Measurements from ENCODE around the gene PPM1L.
"Not testable (repeated sequence)": the region's sequence is repeated elsewhere in the genome, so short reads cannot be mapped to it uniquely, and the experiment has no call there.

Gene PPM1L

GRCh38 chr3:160987982-160988964, 232.2 kb downstream of the PPM1L start:
- no peak for DNase-seq (ENCODE audit: low spot score)

GRCh38 chr3:160990446-160990845, 234.4 kb downstream of the PPM1L start:
- no peak for DNase-seq (ENCODE audit: low spot score)

- DNase-seq (ENCODE audit: low spot score): no peak
These were observed 236.7 kb downstream of the PPM1L start for GRCh38 chr3:160992712-160993111.

- no peak for DNase-seq (ENCODE audit: low spot score)
These were observed 240.8 kb downstream of the PPM1L start for GRCh38 chr3:160996811-160997210.

- DNase-seq (ENCODE audit: low spot score): no peak
These were observed 242.6 kb downstream of the PPM1L start for GRCh38 chr3:160998581-160998980.

- DNase-seq (ENCODE audit: low spot score): no peak
These were observed 243.2 kb downstream of the PPM1L start for GRCh38 chr3:160999274-160999673.

GRCh38 chr3:161008086-161008485, 252.1 kb downstream of the PPM1L start:
- no peak for DNase-seq (ENCODE audit: low spot score)

- not testable (repeated sequence) for DNase-seq (ENCODE audit: low spot score)
These were observed 254.1 kb downstream of the PPM1L start for GRCh38 chr3:161010151-161010550.

- DNase-seq (ENCODE audit: low spot score): no peak
These were observed 259.1 kb downstream of the PPM1L start for GRCh38 chr3:161014843-161015749.

- no peak for DNase-seq (ENCODE audit: low spot score)
These were observed 260.6 kb downstream of the PPM1L start for GRCh38 chr3:161016417-161017313.

GRCh38 chr3:161017971-161018370, 261.9 kb downstream of the PPM1L start:
- no peak for DNase-seq (ENCODE audit: low spot score)

- no peak for DNase-seq (ENCODE audit: low spot score)
These were observed 264.2 kb downstream of the PPM1L start for GRCh38 chr3:161020256-161020655.

- no peak for DNase-seq (ENCODE audit: low spot score)
These were observed 269.9 kb downstream of the PPM1L start for GRCh38 chr3:161025911-161026310.

GRCh38 chr3:161026612-161027510, 270.8 kb downstream of the PPM1L start:
- DNase-seq (ENCODE audit: low spot score): no peak

- DNase-seq (ENCODE audit: low spot score): no peak
These were observed 272.6 kb downstream of the PPM1L start for GRCh38 chr3:161028555-161029153.

GRCh38 chr3:161031134-161031533, 275.1 kb downstream of the PPM1L start:
- DNase-seq (ENCODE audit: low spot score): no peak

GRCh38 chr3:161034913-161035550, 279.0 kb downstream of the PPM1L start:
- not testable (repeated sequence) for DNase-seq (ENCODE audit: low spot score)

GRCh38 chr3:161035711-161036110, 279.7 kb downstream of the PPM1L start:
- no peak for DNase-seq (ENCODE audit: low spot score)

GRCh38 chr3:161038725-161039124, 282.7 kb downstream of the PPM1L start:
- no peak for DNase-seq (ENCODE audit: low spot score)

Data from ecto neural progenitor cell (in vitro differentiated cells).